ENCODE results near the gene DUOXA2.
A peak's percentile ranks its signal among the peaks of the same experiment; 100 is the strongest.
"Not testable (repeated sequence)": the region's sequence is repeated elsewhere in the genome, so short reads cannot be mapped to it uniquely, and the experiment has no call there.

The DUOXA2 gene

DNA sequence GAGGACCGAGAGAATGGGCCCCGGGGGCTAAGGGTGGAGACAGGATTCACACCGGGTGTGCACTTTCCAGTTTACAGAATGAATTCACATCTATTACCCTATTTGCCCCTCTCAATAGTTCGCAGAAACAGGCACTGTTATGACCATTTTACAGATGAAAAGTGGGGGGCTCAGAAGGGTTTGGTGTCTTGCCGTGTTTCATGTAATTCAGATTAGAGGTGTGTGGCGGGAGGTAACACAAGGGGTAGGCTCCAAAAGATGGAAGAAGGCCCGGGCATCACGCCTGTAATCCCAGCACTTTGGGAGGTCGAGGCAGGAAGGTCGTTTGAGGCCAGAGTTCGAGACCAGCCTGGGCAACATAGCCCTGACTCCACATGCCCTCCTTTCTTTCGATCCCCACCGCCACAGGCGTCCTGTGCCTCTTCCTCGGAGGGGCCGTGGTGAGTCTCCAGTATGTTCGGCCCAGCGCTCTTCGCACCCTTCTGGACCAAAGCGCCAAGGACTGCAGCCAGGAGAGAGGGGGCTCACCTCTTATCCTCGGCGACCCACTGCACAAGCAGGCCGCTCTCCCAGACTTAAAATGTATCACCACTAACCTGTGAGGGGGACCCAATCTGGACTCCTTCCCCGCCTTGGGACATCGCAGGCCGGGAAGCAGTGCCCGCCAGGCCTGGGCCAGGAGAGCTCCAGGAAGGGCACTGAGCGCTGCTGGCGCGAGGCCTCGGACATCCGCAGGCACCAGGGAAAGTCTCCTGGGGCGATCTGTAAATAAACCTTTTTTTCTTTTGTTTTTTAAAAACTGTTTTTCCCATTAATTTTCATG lies 3.4 kb downstream of the DUOXA2 start:
- no peak for DNase-seq (ENCODE audit: low spot score)

DNA sequence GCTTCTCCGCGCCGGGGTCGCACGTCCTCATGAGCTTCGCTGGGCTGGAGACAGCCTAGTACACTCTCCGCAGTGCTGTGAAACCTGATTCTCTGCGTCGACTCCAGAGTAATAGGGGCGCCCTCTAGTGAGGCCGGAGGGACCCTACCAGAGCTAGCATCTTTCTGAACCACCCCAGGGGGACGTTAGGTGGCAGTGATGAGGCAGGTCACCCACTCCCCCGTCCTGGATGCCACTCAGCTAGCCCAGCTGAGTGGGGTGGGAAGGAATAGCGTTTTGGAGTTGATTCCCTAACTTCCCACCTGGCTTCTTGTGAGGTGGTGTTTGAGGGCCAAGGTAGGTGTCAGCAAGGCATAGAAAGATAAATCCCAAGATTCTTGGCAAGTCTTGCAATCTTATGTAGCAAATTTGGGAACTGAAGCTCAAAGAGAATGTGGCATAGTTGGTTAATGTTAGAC lies 4.0 kb downstream of the DUOXA2 start:
- peak; percentile 80 for DNase-seq (ENCODE audit: low spot score)

DNA sequence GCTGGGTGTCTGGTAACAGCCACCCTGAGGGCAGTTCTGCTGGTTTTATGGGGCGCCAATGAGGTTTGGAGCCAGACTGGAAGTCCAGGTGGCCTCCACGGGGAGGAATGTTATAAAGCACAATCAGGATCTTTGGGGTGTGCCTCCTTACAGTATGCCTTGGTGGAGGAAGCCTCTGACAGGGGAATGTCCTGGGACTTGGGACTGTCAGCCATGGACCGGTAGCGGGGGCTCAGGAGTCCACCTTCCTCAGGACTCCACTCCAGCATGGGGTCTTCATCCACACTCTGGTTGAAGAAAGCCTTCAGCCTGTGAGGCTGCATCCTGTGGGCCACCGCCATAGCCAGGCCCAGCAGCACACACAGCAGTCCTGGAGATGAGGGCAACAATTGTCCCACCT lies 4.9 kb downstream of the DUOXA2 start:
- DNase-seq (ENCODE audit: low spot score): no peak

DNA sequence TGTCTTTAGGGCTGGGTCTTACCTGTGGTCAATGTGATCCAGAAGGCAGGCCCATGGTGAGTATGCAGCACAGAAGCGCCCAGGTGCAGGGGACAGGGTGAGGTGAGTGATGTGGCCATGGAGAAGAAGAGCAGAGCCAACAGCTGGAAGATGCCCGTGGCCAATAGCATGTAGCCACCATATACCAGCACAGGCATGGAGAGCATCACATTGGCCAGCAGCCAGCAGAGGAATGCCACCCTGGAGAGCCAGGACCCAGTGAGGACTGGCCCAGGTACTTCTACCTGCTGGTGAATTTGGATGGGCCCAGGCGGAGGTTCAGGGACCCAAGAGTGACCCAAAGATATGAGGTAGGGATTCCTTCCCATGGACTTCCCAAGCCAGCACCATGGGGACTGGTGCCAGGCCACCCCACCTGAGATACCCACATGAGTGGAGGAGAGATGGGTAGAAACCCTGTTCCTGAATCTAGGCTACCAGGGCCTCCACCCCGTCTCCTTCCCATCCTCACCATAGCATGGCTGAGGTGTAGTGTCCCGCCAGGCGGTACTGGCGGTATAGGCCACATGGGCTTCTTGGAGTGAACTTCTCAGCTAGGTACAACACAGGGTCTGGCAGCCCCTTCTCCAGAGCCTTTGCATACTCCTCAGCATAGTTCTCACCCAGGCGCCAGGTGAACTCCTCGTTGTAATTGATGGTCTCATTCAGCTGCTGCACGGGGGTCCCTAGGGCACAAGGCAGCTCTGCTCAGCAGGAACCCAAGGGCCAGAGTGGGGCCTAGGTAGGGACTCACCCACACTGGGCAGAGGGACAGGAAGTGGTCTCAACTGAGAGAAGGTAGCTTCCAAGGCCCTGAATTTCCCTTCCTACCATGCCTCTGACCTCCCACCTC lies 6.2 kb downstream of the DUOXA2 start:
- no peak for DNase-seq (ENCODE audit: low spot score)

DNA sequence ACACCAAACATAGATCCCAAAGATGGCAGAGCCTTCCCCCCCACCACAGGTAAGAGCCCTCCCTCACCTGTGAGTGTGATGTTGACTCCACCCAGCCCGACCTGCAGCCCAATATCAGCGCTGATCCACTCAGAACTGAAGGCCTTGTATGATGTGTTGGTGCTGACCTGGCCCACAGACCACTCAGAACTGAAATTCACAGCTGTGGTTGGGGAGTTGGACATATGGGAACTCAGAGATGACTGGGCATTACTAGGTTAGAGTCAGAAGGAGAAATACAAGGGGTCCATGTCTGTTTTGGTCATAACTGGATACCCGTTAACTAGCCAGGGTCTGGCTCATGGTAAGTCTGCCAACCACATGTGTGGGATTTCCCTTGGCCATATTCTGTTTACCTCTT lies 6.9 kb downstream of the DUOXA2 start:
- no peak for DNase-seq (ENCODE audit: low spot score)

DNA sequence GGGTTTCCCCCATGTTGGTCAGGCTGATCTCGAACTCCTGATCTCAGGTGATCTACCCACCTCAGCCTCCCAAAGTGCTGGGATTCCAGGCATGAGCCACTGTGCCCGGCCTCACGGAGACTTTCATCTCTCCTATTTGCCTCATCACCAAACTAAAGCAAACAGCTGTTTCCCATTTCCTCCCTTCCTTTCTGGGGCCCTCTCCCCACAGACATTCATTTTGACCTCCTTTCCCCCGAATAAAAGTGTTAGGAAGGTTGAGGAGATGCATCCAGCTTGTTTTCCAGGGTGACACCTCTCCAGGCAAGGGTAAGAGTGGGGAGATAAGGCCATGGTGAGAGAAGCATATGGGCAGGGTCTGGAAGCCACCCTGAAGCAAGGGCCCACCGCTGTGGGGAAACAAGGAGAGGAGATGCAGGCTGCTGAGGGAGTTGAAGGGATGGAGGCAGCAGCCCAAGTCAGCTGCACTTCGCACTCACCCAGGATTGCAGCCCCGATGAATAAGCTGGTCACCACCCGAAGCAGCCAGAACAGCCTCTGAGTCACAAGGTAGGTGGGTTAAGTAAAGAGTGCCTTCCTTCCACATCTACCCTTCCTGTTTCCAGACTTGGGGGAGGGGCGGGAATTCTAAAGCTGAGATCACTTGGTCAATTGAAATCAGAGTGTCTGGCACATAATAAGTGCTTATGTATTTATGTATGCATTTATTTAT lies 7.7 kb downstream of the DUOXA2 start:
- peak; percentile 13 for DNase-seq (ENCODE audit: low spot score)

DNA sequence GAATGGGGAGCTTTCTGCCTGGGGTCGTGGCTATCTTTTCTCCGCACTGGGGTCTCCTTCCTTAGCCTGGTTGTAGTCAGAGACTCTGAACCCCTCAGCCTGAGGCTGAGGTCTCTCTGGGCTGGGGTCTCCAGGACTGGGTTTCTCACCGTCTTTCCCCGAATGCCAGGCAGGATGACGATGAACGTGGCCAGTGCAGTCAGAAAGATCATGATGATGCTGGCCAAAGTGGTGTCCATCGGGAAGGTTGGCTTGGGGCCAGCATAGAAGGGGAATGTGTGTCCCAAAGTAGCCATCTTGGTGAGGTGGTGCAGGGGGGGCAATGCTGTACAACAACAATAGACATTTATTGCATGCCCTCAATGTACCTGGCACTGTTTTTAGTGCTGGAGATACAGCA lies 8.6 kb downstream of the DUOXA2 start:
- DNase-seq (ENCODE audit: low spot score): no peak

DNA sequence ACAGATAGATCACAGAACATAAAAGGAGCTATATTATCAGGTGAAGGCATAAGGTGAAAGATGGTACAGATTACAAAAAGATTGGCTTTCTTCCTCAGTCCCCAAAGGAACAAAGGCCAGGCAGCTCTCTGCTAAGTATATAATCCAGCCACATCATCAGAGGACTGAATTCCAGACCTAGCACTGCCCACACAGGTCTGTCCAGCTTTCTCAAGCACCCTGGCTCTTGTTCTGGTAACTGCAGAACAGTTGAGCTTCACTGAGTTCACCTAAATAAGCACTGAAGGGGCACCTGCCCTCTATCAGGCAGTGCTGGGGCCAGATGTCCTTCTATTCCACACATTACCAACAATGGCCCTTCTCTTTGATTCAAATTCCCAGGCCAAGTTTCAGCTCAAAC lies 9.3 kb downstream of the DUOXA2 start:
- DNase-seq (ENCODE audit: low spot score): no peak

DNA sequence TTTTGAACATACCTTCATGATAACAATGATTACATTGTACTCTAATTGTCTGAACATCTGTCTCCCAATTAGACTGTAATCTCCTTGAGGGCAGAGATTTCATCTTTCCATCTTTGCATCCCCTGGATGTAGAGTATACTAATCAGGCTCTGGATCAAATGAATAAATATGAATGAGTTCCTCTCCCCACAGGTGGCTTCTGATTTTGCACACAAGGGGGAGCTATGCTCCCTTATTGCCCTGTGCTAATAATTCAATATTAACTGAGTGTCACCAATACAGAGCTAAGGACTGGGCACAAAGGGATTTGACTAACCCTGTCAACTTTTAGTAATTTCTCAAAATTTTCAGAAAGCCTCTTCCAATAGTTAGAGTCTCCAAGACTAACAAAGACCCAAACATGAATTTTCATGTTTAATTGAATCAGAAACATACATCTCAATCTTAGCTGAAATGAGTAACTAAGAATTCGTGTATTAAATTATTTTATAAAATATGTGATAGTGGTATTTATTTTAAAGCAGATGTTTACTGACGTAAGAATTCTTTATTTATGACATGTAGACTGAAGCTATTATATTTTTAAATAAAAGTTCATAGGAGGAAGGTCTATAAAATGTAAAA lies 12.5 kb downstream of the DUOXA2 start:
- peak; percentile 26 for DNase-seq (ENCODE audit: low spot score)

DNA sequence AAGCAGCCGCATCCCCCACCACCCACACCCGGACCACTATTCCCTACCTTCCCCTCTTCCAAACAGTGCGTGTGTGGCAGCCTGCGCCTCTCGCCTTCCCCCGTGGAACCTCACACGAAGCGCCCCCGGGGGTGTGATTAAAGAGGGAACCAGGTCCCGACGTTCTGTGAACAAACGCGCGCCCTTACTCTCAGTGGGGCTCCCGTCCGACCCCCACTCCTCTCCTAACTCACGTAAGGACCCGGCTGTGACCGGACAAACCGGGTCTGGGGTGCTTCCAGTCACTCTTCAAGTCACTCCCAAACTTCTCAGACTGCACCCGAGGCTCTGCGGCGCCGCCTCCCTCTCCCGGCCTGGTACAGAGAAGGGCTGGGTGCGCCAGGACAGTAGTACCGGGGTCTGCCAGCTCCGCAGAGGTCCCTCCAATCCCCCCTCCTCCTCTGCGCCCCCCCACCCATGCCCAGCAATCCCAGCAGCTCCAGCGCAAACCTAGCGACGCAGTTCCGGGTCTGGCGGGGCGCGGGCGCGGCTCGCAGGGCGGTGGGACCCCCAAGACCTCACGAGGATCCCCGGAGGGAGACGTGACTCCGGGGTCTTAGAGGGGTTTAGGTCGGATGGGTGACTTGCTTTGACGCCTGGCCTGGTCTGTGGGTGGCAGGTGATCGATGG lies 15.0 kb downstream of the DUOXA2 start:
- no peak for DNase-seq (ENCODE audit: low spot score)

DNA sequence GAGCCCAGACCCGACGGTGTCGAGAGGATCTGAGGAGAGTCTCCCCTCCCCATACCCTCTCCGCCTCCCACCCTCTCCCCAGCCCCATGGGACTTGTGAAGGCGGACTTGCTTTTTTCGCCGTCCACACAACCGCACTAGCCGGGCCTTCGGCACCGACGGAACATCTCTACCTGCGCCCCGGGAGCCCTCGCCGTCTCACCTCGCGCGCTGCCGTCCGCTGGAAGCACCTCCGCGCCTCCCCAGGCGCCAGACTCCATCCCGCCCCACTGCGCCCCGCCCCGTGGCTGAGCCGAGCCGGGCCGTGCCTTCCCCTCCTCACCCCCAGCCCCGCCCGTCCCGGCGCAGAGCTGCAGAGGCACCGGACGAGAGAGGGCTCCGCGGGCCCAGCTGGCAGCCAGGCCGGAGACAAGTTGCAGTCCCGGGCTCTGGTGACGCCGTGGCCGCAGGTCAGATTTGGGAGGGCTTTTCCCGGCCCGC lies 15.6 kb downstream of the DUOXA2 start, which contains the start of the genes DUOX1 and DUOXA1:
TSS of gene DUOX1 (plus strand) at position 344 of the 479 bp plus-strand sequence. CDS start 1,973 bp downstream, outside the sequence.
TSS of gene DUOXA1 (minus strand) at position 229 of the 479 bp plus-strand sequence. CDS start 6,865 bp downstream, outside the sequence.
- no peak for DNase-seq (ENCODE audit: low spot score)

DNA sequence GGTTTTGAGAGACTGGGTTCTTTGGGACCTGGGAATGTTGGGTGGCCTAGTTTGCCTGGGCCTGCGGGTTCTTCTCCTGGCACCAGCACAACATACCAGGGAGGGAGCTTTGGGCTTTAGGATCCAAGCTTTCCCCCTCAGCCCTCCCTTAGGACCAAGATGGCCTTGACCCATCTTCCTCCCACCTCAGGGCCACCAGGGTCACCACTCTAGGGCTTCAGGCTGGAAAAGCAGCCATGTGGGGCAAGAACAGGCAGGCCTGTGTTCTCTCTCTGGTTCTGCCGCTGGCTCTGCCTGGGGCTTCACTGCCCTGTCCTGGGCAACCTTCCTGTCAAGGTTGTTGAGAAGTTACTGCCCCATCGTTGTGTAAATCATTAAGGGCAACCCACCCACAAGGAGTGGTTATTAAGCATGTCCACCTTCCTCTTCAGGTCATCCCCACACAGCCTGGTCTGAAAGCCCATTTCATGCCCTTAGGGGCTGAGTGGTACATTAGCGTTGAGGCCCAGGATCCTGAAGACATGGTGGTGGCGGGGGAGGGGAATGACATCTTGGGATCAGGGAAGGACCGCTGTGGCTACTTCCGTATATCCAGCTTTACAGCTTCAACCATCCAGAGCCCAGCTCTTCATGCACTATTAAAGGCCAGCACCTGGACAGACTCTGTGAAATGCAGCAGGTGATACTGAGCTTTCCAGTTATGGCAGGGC lies 16.3 kb downstream of the DUOXA2 start:
- DNase-seq (ENCODE audit: low spot score): no peak

DNA sequence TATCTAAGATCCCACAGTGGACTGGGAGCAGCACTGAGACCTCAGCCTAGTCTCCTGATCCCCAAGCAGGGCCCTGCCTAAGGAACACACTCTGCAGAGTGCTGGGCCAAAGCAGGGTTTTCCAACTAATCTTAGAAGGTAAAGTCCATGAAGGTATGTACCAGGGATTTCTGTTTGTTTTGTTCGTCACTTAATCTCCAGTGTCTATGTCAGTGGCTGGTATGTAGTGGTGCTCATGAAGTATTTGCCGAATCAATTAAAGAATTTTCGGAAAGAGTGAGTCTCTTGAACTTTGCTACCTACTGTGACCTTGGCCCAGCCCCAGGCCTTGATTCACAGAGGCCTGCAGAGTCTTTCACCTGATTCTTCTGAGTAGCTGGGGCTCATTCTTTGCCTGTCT lies 17.4 kb downstream of the DUOXA2 start:
- no peak for DNase-seq (ENCODE audit: low spot score)

DNA sequence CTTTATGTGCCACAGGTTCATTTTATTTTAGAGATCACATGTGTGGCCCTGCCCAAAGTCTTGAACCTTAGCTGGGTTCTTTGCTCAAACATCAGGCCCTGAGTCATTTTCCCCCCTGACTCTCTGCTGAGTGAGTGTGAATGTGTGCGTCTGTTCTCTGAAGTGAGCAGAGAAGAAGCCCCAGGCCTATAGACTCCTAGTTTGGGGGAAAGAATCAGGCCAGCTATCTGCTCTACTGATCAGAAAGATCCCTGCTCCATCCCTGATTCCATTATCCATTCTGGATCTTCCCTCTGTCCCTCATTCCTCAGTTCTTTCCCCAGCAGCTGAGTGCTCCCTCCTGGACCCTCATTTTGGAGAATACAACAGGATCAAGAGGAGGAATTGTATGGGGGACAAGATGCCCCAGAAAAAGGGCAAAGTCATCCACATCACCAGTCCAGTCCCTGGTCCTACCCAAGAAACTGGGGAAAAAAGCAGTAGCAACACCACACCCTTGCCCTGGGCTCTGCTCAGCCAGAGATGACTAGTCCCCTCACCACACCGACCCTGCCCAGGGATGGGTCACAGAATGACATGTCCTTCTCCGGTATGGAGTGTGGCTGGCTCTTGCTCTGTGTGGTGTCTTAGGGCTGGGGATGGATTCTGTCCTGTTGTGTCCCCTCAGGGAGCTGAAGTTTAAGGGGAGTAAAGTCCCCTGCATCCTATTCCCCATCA lies 18.9 kb downstream of the DUOXA2 start:
- DNase-seq (ENCODE audit: low spot score): no peak

DNA sequence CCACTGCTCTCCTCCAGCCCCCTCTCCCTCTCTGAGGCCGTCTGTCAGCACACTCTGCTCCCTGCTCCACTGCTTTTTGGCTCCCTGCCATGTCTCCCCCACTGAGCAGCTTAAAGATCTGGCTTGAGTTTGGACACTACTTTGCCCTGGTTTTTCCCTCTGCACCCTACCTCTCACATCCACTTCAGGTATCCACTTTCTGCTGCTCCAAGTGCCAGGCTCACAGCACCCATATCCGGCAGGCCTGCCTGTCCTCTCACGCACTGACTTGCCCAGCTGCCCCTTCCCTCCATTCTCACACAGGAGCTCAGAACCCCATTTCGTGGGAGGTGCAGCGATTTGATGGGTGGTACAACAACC lies 19.4 kb downstream of the DUOXA2 start:
- no peak for DNase-seq (ENCODE audit: low spot score)

DNA sequence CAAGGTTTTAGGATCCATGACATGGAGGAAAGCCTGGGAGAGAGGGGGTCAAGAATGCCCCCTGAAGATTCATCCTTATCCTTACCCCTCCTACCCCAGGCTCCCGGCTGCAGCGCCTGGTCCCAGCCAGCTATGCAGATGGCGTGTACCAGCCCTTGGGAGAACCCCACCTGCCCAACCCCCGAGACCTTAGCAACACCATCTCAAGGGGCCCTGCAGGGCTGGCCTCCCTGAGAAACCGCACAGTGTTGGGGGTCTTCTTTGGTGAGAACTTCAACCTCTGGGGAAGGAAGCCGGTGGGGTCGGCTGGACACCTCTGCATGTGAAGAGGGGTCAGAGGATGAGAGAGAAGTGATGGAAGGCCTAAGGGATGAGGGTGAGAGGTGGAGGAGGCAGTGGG lies 19.9 kb downstream of the DUOXA2 start:
- DNase-seq (ENCODE audit: low spot score): no peak

DNA sequence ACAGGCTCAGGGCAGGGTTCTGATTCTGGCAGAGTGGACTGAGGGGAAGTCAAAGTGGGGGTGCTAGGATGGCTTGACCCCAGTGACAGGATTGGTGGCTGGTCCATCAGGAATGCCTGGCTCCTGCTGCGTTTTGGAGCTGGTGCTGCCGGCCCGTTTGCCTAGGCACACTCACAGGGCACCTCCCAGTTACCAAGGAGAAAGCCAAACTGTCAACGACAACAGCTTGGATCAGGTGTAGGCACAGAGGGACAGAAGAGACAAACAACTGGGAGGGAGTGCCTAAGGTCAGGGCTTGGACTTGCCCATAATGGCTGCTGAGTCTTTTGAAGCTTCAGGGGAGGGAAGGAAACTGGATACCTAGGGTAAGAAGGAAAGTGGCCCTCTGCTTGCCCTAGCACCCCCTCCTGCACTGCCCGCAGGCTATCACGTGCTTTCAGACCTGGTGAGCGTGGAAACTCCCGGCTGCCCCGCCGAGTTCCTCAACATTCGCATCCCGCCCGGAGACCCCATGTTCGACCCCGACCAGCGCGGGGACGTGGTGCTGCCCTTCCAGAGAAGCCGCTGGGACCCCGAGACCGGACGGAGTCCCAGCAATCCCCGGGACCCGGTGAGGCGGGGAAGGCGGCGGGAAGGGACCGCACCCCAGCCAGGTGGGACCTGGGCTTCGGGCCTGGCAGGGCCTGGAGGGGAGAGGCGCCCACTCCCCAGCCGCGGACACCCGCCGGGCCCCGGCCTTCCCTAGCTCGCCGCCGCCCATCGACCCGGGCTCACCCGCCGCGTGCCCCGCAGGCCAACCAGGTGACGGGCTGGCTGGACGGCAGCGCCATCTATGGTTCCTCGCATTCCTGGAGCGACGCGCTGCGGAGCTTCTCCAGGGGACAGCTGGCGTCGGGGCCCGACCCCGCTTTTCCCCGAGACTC lies 20.8 kb downstream of the DUOXA2 start:
- no peak for DNase-seq (ENCODE audit: low spot score)

DNA sequence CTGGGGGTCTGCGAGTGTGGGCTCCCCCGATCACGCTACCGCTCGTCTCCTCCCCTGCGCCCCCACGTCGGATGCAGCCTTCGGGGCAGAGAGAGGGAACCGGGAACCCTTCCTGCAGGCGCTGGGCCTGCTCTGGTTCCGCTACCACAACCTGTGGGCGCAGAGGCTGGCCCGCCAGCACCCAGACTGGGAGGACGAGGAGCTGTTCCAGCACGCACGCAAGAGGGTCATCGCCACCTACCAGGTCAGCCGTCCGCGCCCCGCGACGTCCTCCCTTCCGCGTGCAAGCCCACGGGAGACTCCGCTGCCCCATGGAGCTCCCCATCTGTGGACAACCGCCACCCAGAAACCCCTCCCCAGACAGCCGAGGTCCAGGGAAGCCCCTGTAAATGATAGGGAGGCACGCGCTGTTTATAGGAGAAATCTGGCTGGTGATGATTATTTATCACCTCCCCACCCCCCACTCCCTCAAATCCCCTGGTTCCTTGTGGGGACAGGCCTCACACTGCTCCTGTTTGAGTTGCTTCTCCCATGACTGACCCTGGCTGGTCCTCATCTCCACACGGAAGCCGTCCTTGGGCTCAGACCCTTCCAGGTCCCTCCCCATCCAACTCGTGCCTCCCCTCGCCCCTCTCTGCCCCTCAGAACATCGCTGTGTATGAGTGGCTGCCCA lies 21.7 kb downstream of the DUOXA2 start:
- DNase-seq (ENCODE audit: low spot score): not testable (repeated sequence)
